CD4-positive, alpha-beta T cell (primary cell): ENCODE measurements around the gene MKX. TPM values are rescaled to one million over a fixed set of nuclear protein-coding genes. Genes with fewer than 3 reads are reported as not detected.

Experiments
- ATAC-seq: fragments of 200-7000 bp; cut with Tn5 transposase; one replicate; pipeline ENCODE4 v1.10.0; 2022; ENCODE audit warnings: mild to moderate bottlenecking; ENCODE audit not compliant: poor library complexity
- CTCF ChIA-PET: fragments of 350-600 bp; sonication (Branson Sonifier 250); formaldehyde crosslinking; loops from one replicate; lab custom pipeline; 2021; ENCODE audit warnings: antibody characterized with exemption, inconsistent platforms; lab: Charles Lee
- POLR2A ChIA-PET: fragments of 350-600 bp; sonication (Branson Sonifier 250); formaldehyde crosslinking; loops from one replicate; lab custom pipeline; 2021; ENCODE audit warnings: antibody characterized with exemption, inconsistent platforms; lab: Charles Lee
- DNase-seq, 14 experiments: peaks; one replicate each; pipeline ENCODE4 v3.0.0-alpha.2; 2013 to 2020; ENCODE audit warnings: mixed read lengths in 2 of 14
- H3K27ac ChIP-seq, 2 donors: one replicate each; pipeline versions ENCODE4 v1.5.1 to v1.7.0; 2013; ENCODE audit warnings: low read length in 2 of 2, low read depth in 1 of 2, mild to moderate bottlenecking in 1 of 2
- H3K27me3 ChIP-seq, 2 experiments: 1 replicate in 1 of 2; 2 replicates in 1 of 2; pipeline versions ENCODE4 v1.6.1 to v1.7.0; 2013; ENCODE audit warnings: low read length in 2 of 2, control low read depth in 1 of 2, mild to moderate bottlenecking in 1 of 2, moderate library complexity in 1 of 2; ENCODE audit not compliant: insufficient read depth in 2 of 2, control insufficient read depth in 1 of 2
- H3K36me3 ChIP-seq: one replicate; pipeline ENCODE4 v1.6.1; 2013; ENCODE audit warnings: low read length, control low read depth; ENCODE audit not compliant: insufficient read depth
- H3K4me1 ChIP-seq: one replicate; pipeline ENCODE4 v1.6.1; 2013; ENCODE audit warnings: low read length, control low read depth; ENCODE audit not compliant: insufficient read depth
- H3K4me3 ChIP-seq: one replicate; pipeline ENCODE4 v1.5.1; 2013; ENCODE audit warnings: mild to moderate bottlenecking, low read length, moderate library complexity
- H3K9me3 ChIP-seq, 2 experiments: 1 replicate in 1 of 2; 2 replicates in 1 of 2; pipeline versions ENCODE4 v1.6.1 to v1.7.0; 2013; ENCODE audit warnings: low read length in 2 of 2, mild to moderate bottlenecking in 2 of 2, control low read depth in 1 of 2, moderate library complexity in 1 of 2; ENCODE audit not compliant: control insufficient read depth in 1 of 2, insufficient read depth in 1 of 2
- H3K27ac Mint-ChIP-seq: one replicate; pipeline ENCODE4 v1.8.0; 2020; ENCODE audit warnings: mixed read lengths
- H3K27me3 Mint-ChIP-seq: one replicate; pipeline ENCODE4 v1.8.0; 2021; ENCODE audit warnings: mixed read lengths
- H3K36me3 Mint-ChIP-seq: one replicate; pipeline ENCODE4 v1.8.0; 2021; ENCODE audit warnings: low read depth, mixed read lengths
- H3K4me1 Mint-ChIP-seq: one replicate; pipeline ENCODE4 v1.8.0; 2021; ENCODE audit warnings: low read depth, mixed read lengths
- H3K4me3 Mint-ChIP-seq: one replicate; pipeline ENCODE4 v1.8.0; 2020; ENCODE audit warnings: mild to moderate bottlenecking, mixed read lengths
- H3K9me3 Mint-ChIP-seq: one replicate; pipeline ENCODE4 v1.8.0; 2020; ENCODE audit warnings: mixed read lengths
- CTCF ChIP-seq: fragments of 200-600 bp; IDR thresholded peaks from one replicate; pipeline ENCODE4 v1.8.0; 2022; ENCODE audit warnings: antibody characterized with exemption, mild to moderate bottlenecking
- intact Hi-C, 2 experiments: fragments of 100-400 bp; cut with DNase I in 1 of 2; cut with micrococcal nuclease in 1 of 2; formaldehyde crosslinking; loops; one replicate each; pipeline versions ENCODE4 v1.15.1 to v1.9.0; 2023 to 2025; cut with DNase I, micrococcal nuclease
- total RNA-seq, 174 experiments: library from RNA in 2 of 174; stranded (reverse) in 2 of 174; gene quantifications; one replicate each; pipeline ENCODE4 v1.2.3 and lab custom pipeline; 2021 to 2026

The MKX gene
- total RNA-seq, 2 experiments from 2014 or later, result not detected

- no peaks in the 10 kb centered on the region for H3K36me3 ChIP-seq
- Mint-ChIP-seq H3K27ac (no peak overlapping the region), H3K4me1 (no peaks in the 10 kb centered on the region), H3K27me3 (peaks cover 38% of the 10 kb centered on the region), H3K4me3 (no peak overlapping the region), H3K36me3 (no peaks in the 10 kb centered on the region), H3K9me3 (no peaks in the 10 kb centered on the region)
- H3K4me1 ChIP-seq, result no peaks in the 10 kb centered on the region
- peaks cover 0 to 5% of the 10 kb centered on the region in 2 experiments for H3K27me3 ChIP-seq
- H3K4me3 ChIP-seq, result no peak overlapping the region
- TF ChIP-seq CTCF, result no peak
- H3K9me3 ChIP-seq, result no peaks in the 10 kb centered on the region
- ChIA-PET POLR2A (no interaction called here), CTCF (no interaction called here)
- ATAC-seq (no peak), DNase-seq (no peak)
- intact Hi-C loops, result no loop called here
- H3K27ac ChIP-seq, result no peak overlapping the region
These were observed 17.3 kb downstream of the MKX start for GRCh38 chr10:27728338-27728737.

GRCh38 chr10:27724287-27724686 lies 21.3 kb downstream of the MKX start:
- no peaks in the 10 kb centered on the region for H3K4me1 ChIP-seq
- H3K27me3 ChIP-seq, result peaks cover 0 to 5% of the 10 kb centered on the region in 2 experiments
- Mint-ChIP-seq H3K27ac (no peak overlapping the region), H3K9me3 (no peaks in the 10 kb centered on the region), H3K4me3 (no peak overlapping the region), H3K36me3 (no peaks in the 10 kb centered on the region), H3K27me3 (peaks cover 45% of the 10 kb centered on the region), H3K4me1 (no peaks in the 10 kb centered on the region)
- ATAC-seq (no peak), DNase-seq (no peak)
- H3K9me3 ChIP-seq, result no peaks in the 10 kb centered on the region
- POLR2A ChIA-PET, result no interaction called here
- no peak overlapping the region for H3K27ac ChIP-seq
- intact Hi-C loops, result no loop called here
- H3K36me3 ChIP-seq, result no peaks in the 10 kb centered on the region
- CTCF ChIA-PET, result no interaction called here
- no peak for TF ChIP-seq CTCF
- no peak overlapping the region for H3K4me3 ChIP-seq

GRCh38 chr10:27723436-27723835 lies 22.2 kb downstream of the MKX start:
- Histone ChIP-seq H3K27me3 (peaks cover 0 to 5% of the 10 kb centered on the region in 2 experiments), H3K9me3 (no peaks in the 10 kb centered on the region), H3K36me3 (no peaks in the 10 kb centered on the region), H3K27ac (no peak overlapping the region), H3K4me3 (no peak overlapping the region), H3K4me1 (no peaks in the 10 kb centered on the region)
- H3K4me3 Mint-ChIP-seq, result no peak overlapping the region
- H3K27ac Mint-ChIP-seq, result no peak overlapping the region
- H3K27me3 Mint-ChIP-seq, result peaks cover 45% of the 10 kb centered on the region
- H3K4me1 Mint-ChIP-seq, result no peaks in the 10 kb centered on the region
- ATAC-seq (no peak), DNase-seq (no peak)
- TF ChIP-seq CTCF, result no peak
- H3K9me3 Mint-ChIP-seq, result no peaks in the 10 kb centered on the region
- ChIA-PET CTCF (no interaction called here), POLR2A (no interaction called here)
- H3K36me3 Mint-ChIP-seq, result no peaks in the 10 kb centered on the region
- intact Hi-C loops, result no loop called here
